ENCODE data around the gene EZH2.

The EZH2 gene

DNA sequence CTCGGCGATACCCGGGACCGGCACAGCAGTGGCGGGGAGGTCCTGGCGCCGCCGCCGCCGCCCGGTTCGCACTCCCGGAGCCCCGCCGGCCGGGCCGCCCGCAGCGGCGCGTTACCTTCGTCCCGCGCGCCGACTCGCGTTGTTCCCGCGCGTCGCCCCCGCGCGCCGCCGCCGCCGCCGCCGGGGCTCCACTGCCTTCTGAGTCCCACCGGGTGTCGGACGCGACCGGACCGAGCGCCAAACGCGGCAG, at the start of gene EZH2:
Gene EZH2 (minus strand): TSS at position 243 of the 250 bp plus-strand sequence. CDS start 36,993 bp downstream, outside the sequence.
- no peak for DNase-seq

DNA sequence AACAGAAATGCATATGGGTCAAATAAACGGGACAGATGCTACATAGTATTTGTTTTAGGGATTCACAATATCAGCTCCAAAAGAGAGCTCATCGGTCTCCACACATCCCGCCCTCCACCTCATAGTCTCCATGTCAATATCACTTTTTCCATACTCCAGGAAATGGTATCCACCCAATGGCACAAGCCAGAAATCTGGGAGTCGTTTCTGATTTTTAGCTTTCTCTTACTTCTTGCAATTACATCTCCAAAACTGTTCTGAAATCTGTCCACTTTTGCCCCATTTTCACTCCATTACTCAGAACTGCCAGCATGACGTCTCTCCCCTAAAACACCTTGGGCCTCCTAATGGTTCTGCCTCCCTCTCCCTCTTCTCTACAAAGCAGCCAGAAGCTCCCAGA, 47.4 kb upstream of the EZH2 start:
- no peak for DNase-seq

DNA sequence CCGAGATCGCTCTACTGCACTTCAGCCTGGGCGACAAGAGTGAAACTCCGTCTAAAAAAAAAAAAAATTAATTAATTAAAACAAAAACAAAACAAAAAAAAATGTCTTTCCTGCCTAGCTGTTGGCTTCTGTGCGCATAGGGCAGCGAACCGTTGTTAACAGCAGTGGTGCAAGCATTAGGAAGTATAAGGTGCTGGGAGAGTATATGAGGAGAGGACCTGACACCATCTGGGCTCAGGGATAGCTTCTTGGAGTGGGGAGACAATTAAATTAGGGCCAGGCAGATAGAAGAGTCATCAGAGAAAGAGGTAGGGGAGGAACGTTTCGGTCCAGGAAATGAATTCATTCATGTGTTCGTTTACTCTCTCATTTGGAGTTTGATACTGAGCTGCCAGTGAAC, 46.2 kb upstream of the EZH2 start:
- DNase-seq = no peak

DNA sequence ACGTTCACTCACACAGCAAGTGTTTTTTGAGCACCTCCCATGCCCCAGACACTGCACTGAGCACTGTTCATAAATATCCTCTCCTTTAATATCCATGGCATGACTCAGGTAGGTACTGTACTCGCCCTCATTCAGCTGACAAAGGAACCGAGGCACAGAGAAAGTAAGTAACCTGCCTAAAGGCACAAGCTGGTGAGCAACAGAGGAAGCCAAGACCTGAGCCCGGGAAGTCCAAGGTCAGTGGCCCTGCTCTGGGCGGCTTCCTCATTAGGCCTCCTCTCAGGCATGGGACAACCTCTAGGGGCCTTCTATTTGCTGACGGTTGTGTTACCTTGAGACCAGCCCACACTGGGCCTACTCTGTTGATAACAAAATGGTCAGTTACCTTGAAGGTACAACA, 45.1 kb upstream of the EZH2 start:
- no peak for DNase-seq

DNA sequence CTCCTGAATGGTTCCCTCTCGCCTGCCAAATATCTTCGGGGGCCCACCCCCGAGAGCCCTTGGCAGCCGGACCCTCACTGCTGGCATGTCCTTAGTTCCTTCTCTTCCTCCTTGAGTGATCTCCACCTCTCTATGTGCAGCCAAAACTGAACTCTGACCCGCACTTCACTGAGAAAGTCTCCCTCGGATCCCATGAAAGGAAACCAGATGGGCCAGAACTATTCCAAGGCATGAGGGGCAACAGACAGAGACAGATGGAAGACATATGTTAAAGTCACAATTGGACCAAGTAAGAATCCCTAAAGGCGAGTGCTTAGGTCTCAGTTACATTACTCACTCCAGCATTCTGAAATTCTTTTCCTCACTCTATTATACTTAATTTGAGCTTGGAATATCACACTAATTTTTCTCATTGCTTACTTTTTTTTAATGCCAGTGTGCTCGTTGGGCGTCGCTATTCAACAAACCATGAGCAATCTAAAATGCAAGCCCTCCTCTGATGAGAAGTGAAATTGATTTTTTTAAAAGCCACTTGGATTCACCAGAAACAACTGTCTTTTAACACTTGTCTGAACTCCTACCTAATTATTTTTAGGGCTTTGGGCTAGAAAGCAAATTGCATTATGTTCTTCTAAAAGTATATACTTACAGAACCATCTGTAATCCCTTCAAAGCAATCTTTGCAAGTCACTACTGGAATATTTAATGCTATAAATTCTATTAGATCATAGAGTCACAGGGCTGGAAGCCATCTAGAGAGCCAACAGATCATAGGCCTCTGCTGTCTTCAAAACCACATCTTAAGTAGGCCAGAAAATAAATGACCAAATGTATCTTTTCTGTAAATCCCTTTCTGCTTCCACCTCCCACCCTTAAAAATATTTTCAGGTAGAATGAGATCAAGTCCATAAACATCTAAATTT, 43.3 kb upstream of the EZH2 start:
- DNase-seq = no peak

DNA sequence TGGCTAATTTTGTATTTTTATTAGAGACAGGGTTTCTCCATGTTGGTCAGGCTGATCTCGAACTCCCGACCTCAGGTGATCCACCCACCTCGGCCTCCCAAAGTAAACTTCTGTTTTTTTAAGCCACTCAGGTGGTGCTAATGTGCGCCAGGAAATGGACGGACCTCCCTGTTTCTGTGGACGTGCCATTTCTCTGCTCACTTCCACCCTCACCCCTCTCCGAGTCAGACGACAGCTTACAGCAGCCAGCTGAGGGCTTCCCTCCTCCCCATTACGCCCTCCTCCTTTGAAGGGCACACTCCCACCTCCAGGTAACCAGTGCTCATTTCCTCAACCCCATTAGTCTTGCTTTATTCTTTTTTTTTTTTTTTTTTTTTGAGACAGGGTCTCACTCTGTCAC, 41.7 kb upstream of the EZH2 start:
- no peak for DNase-seq

DNA sequence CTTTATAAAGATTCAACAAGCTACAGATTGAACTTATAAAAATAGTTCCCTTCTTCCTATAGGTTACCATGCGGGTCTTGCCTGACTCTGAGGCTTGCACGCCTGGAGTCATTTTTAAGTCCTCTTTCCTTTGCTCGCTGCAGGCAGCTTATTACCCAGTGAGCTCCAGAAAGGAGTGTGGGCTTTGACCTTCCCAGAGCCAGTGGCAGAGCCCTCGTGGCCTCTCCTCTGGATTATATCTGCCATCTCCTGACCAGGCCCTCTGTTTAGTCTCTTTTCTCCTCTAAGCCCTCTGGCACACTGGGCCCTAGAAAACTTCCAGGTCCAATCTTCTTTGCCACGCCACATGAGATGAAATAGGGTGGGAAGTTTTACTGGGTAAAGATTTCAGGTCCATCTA, 39.9 kb upstream of the EZH2 start:
- DNase-seq = no peak

DNA sequence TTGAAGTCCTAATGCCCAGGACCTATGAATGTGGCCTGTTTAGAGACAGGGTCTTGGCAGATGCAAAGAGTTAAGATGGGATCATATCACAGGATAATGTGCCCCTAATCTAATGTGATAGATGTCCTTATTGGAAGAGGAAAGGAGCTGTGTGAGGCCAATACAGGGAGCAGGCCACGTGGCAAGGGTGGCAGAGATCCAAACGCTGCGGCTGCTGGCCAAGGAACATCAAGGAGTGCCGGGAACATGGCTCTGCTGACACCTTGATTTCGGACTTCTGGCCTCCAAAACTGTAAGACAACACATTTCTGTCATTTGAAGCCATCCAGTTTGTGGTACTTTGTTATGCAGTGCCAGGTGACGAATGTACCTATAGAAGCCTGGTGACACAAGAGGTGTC, 37.7 kb upstream of the EZH2 start:
- no peak for DNase-seq

DNA sequence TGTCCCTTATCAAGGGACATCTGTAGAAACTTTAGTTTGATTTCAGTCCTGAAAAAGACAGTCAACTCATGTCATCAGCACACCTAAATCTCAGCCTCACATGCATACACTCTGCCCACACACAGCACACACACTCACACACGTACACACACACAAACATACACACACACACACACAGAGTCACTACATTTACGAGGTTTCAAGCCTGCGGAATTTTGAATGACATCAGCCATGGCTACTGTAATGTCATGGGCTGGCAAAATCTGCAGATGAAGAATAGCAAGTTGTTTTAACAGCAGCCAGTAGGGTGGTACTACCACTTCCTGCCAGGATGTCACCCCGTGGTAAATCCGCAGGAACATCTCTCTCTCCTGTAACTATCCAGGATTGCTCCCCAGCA, 37.1 kb upstream of the EZH2 start:
- DNase-seq = no peak

DNA sequence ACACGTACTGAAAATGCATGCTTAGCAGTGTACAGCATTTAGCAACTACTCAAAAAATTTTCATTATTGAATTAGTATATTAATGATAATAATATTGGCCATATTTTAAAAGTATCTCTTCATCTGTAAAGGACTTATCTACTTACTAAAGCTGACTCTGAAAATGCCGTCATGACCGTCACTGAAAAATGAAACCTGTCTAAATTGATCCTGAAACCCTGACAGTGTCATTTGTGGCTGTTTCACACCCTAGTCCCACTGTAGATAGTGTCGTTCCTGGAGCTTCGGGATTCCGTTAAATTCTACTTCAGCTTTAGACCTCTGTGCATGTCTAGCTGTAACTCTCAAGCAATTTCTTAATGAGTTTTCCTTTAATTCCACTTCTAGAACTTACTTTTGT, 35.8 kb upstream of the EZH2 start:
- DNase-seq = no peak

DNA sequence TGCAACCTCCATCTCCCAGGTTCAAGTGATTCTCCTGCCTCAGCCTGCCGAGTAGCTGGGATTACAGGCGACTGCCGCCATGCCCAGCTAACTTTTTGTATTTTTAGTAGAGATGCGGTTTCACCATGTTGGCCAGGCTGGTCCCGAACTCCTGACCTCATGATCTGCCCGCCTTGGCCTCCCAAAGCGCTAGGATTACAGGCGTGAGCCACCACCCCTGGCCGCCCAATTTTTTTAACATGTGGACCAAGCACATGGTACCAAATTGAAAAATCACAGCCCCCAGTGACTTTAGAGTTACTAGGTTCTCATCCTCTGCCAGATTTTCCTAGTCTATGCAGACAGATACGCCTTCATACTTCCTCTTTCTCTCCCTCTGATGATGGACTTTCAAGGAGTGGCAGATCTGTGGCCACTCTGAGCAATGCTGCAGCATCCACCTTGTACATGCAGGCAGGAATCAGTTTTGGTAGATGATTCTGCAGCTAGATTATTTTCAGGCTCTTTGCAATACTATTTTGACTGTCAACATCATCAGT, 34.0 kb upstream of the EZH2 start:
- DNase-seq = no peak

DNA sequence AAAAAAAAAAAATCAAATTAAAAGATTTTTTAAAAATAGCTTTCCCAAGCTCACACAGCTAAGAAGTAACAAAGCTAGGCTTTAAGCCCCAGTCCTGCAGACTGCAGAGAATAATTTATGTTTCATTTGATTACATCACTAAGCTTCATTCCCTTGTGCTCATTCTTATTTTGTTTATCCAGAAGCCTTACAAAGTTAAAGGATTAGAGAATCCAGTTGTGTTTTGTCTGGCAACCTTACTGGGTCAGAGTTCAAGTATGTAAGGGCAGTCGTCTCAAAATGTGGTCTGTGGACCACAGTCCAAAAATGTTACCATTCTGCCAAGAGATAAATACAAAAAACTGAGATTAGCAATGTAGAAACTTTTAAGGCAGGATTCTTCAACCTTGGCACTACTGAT, 32.1 kb upstream of the EZH2 start:
- DNase-seq = no peak

DNA sequence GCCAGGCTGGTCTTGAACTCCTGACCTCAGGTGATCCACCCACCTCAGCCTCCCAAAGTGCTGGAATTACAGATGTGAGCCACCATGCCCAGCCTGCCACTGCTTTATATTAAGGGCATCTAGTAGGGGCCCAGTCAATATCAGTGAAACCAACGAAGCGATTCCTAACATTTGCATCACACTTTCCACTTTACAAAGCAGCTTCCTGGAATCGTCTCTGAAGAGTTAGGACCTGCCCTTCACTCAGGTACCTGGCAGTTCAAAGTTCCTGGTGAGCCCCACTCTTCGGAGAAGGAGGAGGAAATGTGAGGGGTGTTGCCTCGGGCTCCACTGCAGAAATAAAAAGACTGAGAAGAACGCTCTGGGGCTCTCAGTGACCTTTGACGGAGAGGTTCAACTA, 31.1 kb upstream of the EZH2 start:
- peak; percentile 41 to 73 for DNase-seq

DNA sequence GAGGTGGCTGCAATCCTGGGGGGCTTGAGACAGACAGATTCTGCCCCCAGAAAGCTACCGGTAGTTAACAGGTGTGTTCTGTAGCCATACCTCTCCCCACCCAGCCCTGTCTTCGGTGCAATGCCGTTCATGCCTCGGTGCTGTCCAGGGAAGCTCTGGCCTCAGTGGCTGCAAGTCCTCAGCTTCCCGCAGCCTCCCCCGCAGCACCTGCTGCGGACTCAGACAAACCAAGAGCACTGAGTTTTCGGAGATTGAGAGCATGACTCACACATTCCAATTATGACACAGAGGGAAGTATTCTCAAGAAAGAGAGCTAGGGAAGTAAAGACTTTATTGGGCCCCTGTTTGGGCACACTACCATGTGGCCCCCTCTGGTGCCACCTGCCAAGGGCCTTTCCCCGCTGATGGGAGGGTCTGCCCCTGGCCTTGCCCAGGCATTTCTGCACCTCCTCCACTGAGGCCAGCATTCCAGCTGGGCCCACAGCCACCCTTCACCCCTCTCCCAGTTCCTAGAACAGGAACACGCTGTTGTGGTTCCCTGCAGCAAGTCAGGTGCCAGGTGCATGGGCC, 30.2 kb upstream of the EZH2 start:
- DNase-seq = no peak

DNA sequence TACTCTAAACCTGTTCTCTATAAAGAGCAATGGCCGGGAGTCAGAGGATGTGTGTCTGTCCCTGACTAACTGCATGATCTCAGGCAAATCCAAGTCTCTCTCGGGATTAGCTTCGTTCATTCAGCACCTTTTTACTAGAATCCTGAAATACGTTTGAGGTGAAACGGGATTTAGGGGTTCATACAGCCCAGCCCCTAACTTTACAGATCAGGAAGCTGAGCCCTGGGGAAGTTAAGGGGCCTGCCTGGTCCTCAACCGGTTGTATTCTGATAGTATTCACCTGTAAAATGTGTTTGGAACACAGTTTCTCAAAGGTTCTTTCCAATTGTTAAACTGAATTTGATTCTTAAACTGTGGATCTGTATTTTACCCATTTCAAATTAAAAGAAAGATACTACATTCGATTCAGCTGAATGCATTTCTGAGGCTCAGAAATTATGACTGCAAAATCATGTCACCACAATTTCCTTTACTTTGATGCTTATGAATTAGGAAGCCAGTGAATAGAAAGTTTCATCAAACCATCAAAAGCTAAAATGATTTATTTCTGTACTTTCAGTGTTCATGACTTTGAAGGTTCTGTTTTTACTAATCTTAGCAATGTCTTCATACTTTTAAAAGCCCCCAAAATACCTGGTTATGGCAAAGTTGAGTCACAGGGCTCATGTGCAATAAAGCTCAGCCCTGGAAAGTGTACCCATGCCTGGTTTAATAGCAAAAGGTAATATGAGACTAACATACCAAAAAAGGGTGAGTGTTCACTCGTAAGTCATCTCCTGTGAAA, 28.9 kb upstream of the EZH2 start:
- no peak for DNase-seq

DNA sequence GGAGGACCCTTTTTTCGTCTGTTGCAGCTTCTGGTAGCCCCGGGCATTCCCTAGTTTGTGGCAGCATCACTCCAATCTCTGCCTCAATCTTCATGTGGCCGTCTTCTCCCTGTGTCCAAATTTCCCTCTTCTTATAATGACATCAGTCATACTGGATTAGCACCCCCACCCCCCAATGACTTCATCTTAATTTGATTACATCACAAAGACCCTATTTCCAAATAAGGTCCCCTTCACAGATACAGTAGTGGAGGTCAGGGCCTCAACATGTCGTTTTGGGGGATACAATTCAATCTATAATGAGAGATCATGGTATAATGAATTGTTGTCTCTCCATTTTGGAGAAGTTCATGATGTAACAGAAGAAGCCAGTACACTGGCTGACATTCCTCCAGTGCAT, 28.1 kb upstream of the EZH2 start:
- DNase-seq = no peak

DNA sequence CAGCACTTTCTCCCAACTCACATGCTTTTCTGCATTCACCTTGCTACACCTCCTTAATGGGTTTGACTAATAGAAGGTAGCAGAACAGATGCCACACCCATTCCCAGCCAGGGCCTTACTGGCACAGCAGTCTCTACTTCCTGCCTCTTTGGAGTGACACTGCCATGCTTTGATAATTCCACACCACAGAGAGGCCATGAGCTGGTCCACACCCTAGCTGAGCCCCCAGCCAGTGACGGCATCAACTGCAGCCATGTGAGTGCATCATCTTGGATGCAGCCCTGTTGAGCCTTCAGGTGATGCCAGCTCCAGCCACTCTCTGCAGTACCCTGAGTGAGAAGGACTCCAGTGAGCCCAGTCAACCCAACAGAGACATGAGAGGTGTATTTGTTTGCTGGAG, 27.5 kb upstream of the EZH2 start:
- no peak for DNase-seq

DNA sequence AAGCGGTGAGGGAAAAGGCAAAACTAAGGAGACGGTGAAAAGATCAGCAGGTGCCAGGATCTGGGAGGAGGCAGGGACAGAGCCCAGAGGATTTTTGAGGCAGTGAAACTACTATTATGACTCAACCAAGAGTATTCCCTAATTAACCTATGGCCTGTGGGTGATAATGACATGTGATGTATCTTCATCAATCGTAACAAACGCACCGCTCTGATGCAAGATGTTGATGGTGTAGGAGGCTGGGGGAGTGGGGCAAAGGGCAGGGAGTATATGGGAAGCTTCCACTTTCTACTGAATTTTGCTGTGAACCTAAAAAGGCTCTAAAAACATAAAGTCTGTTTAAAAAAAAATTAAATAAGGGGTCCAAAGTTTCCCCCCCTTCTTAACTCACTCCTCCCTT, 25.5 kb upstream of the EZH2 start:
- DNase-seq = no peak

DNA sequence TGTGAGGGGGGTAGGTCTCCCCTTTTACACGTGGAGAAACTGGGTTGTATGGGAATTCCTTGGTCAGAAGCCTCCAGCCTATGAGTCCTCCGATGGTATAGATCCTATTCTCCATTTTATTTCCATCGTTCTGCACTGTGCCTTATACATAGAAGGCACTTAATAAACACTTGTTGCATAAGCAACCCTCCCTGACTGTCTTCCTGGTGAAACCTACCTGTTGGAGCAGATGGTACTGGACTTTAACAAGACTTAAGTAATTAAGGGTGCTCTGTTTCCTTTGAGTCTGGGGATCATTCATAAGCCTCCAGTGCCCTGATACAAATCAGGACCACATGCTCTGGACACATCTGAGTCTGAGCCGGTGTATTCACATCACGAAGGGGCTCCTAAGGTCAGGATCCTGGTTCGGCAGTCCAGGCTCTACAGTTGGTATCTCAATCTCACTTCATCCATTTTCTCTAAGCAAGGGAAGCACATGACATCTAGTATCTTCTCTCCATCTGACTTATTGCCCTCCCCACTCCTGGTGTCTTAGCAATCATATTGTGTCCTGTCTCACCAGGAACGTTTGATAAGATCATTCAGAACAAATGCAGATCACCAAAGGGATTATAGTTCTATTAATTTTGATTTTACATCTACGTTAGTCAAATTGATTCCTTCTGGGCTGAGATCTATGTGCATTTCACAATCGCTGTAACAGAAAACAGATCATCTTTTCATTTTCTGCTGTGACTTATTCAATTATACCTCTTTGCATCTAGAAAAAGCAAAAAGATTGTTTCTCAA, 22.8 kb upstream of the EZH2 start:
- DNase-seq = no peak

DNA sequence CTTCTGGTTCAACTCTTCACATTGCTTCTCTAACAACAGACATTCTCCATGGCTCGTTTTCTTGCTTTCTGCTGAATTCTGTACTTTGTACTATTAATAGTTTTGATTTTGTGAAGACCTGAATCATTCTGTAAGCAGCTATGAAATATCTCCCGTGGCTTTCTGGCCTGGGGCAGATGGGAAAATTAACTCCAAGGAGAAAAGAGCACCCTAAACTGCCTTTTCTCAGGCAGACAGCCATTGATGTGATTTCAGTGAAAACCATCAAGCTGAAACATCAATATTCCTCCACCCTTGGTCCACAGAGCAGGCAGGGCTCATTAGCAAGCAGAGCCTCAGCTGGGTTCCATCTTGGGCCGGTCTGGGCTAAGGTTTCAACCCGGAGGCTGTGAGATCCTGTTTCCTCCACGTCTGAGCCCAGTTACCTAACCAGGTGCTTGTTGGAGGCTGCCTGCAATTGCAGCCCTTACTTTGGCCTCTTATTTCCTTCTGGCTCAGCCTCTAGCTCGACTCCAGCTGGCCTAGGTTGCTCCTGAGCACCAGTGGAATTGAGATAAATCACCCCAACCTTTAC, 21.1 kb upstream of the EZH2 start:
- DNase-seq = no peak

DNA sequence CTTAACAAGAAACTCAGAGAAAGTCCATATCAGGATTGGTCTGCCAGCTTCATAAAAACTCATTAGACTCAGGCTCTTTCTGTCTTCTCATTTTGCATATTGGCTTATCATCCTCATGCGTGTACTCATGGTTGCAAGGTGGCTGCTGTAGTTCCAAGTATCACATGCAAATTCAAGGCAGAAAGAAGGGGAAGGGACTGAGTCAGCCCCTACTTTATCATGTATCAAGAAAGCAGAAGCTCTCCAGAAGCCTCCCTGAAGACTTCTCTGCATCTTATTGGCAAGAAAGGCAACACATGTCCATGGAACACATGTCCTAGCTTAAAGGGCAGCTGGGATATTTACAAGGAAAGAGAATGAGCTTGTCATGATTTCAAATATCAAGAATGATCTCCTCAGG, 19.4 kb upstream of the EZH2 start:
- DNase-seq = no peak

DNA sequence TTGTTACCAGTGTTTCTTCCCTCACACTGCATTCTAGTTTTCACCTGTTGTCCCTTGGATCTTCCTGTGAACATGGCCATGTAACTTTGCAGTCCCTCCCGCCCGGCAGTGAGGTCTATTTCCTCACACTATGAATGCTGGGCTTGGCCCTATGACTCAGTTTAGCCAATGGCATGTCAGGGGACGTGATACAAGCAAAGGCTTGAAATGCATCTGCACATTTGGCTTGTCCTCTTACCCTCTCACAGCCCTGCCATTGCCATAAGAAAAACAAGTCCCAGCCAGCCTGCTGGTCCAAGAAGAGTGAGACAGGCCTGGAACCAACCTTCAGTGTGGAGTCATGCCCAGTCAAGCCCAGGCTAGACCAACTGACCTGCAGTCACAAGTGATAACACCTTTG, 17.1 kb upstream of the EZH2 start:
- no peak for DNase-seq
